Stomach (tissue), 9 donors: Measurements from ENCODE around the gene ZNF787. TPM values are rescaled to one million over a fixed set of nuclear protein-coding genes. Genes with fewer than 3 reads are reported as not detected.

Experiments
- DNase-seq, 2 donors: peaks; one replicate each; pipeline versions ENCODE4 v3.0.0 to v3.0.0-alpha.2; 2013 to 2019
- H3K27ac ChIP-seq, 5 donors: fragments of 200-600 bp in 4 of 5; sonication (generic) in 4 of 5; one replicate each; pipeline ENCODE4 v1.5.1; 2013 to 2019; ENCODE audit warnings: mild to moderate bottlenecking in 1 of 5, moderate library complexity in 1 of 5
- H3K27me3 ChIP-seq, 3 donors: fragments of 200-600 bp; sonication (generic); one replicate each; pipeline ENCODE4 v1.5.1; 2017 to 2019; ENCODE audit warnings: mixed run types in 1 of 3
- H3K36me3 ChIP-seq, 4 donors: fragments of 200-600 bp; sonication (generic); 1 replicate in 3 of 4; 2 replicates in 1 of 4; pipeline ENCODE4 v1.5.1; 2016 to 2019
- H3K4me1 ChIP-seq, 4 donors: fragments of 200-600 bp; sonication (generic); one replicate each; pipeline ENCODE4 v1.5.1; 2016 to 2019
- H3K4me3 ChIP-seq, 4 donors: fragments of 200-600 bp; sonication (generic) in 3 of 4; one replicate each; pipeline ENCODE4 v1.5.1; 2016 to 2019; ENCODE audit warnings: mild to moderate bottlenecking in 1 of 4
- H3K9me3 ChIP-seq, 4 donors: fragments of 200-600 bp; sonication (generic); one replicate each; pipeline ENCODE4 v1.5.1; 2016 to 2019
- CTCF ChIP-seq, 7 experiments: fragments of 450-650 bp in 4 of 7; fragments of 200-600 bp in 3 of 7; sonication (generic) in 3 of 7; IDR thresholded peaks; one replicate each; pipeline ENCODE4 v1.5.1; 2016 to 2019; ENCODE audit warnings: antibody characterized with exemption in 7 of 7, control low read depth in 2 of 7, mild to moderate bottlenecking in 1 of 7
- EP300 ChIP-seq: sonication (generic); formaldehyde crosslinking; IDR thresholded peaks from one replicate; pipeline ENCODE4 v1.6.1; 2017; ENCODE audit warnings: antibody characterized with exemption
- POLR2A ChIP-seq, 4 donors: fragments of 450-650 bp; IDR thresholded peaks; one replicate each; pipeline ENCODE4 v1.6.1; 2016; ENCODE audit warnings: antibody characterized with exemption in 4 of 4, control low read depth in 2 of 4, mild to moderate bottlenecking in 1 of 4, moderate library complexity in 1 of 4
- POLR2AphosphoS5 ChIP-seq, 3 donors: sonication (generic); formaldehyde crosslinking; IDR thresholded peaks; one replicate each; pipeline ENCODE4 v1.6.1; 2016; ENCODE audit warnings: antibody characterized with exemption in 3 of 3
- WGBS, 5 donors: extraction: QIAGEN DNeasy Blood & Tissue Kit in 3 of 5; methylation state at CpG; one replicate each; pipeline versions ENCODE4 v1.1.5 to v1.1.7; 2013 to 2018; 5-methylcytosine and 5-hydroxymethylcytosine counted together
- intact Hi-C: fragments of 100-400 bp; cut with DNase I; formaldehyde crosslinking; loops from one replicate; pipeline ENCODE4 v1.15.1; 2023; ENCODE audit warnings: low total_unique reads
- polyA plus RNA-seq, 3 donors: library from polyadenylated mRNA; stranded (reverse); fragments of 200-250 nt; gene quantifications; one replicate each; pipeline ENCODE4 v1.2.3, GENCODE V29; 2013
- total RNA-seq, 5 donors: library from RNA; depleted of rRNA; stranded (reverse); fragments of >200 nt; gene quantifications; one replicate each; pipeline versions ENCODE4 v1.1.0 to v1.2.3, GENCODE V29; 2014 to 2016
- donor health status: healthy with polysubstance abuse.
- donor health status: Bipolar disorder and iron deficiency.
- donor health status: healthy.

Gene ZNF787
- total and polyA plus RNA-seq, 8 donors, result 2.7 to 77.3 (median 27.2) TPM

GRCh38 chr19:56141417-56141993, 20.4 kb upstream of the ZNF787 start:
- H3K4me3 ChIP-seq, result peak overlapping the region; percentile 54 to 65 (median 60)
- intact Hi-C loops, result no loop called here
- no peaks in the 10 kb centered on the region for H3K27me3 ChIP-seq
- peaks cover 0 to 11% (median 5%) of the 10 kb centered on the region in 4 donors for H3K36me3 ChIP-seq
- WGBS, 5 donors, result 1 to 4% (median 2%) methylated on average over 18 to 26 of the region's 26 CpGs
- DNase-seq, result peak in 1 of 2 donors; percentile 65
- H3K27ac ChIP-seq, result peak overlapping the region; percentile 87 to 97 (median 95)
- TF ChIP-seq POLR2A (IDR thresholded peaks at IDR 0.05) (no peak), EP300 (no peak), CTCF (IDR thresholded peaks at IDR 0.05) (no peak), POLR2AphosphoS5 (IDR thresholded peaks at IDR 0.05) (no peak)
- H3K9me3 ChIP-seq, result no peaks in the 10 kb centered on the region
- H3K4me1 ChIP-seq, result peaks cover 50 to 87% (median 73%) of the 10 kb centered on the region in 4 donors

GRCh38 chr19:56140583-56141416, 19.7 kb upstream of the ZNF787 start, which contains the start of gene ZNF444:
TSS of gene ZNF444 (plus strand) at chr19:56141287. CDS start at chr19:56146912, 5,625 bp downstream.
- Histone ChIP-seq H3K27ac (peak within 1 kb of the TSS; percentile 87 to 97 (median 95)), H3K9me3 (no peaks in the 10 kb centered on the region), H3K4me1 (peaks cover 52 to 88% (median 76%) of the 10 kb centered on the region in 4 donors), H3K27me3 (no peaks in the 10 kb centered on the region), H3K36me3 (peaks cover 0 to 4% (median 0%) of the 10 kb centered on the region in 4 donors), H3K4me3 (peak within 1 kb of the TSS; percentile 54 to 65 (median 60))
- TF ChIP-seq CTCF (IDR thresholded peaks at IDR 0.05) (no peak), POLR2A (IDR thresholded peaks at IDR 0.05) (peak in 2 of 4 donors; percentile 35 to 57), POLR2AphosphoS5 (IDR thresholded peaks at IDR 0.05) (peak; percentile 42 to 91 (median 84)), EP300 (no peak)
- intact Hi-C loops, result no loop called here
- DNase-seq, result peak; percentile 99 to 100
- WGBS, 5 donors, result 0 to 2% (median 1%) methylated on average over 41 to 56 of the region's 56 CpGs

GRCh38 chr19:56139847-56140582, 18.9 kb upstream of the ZNF787 start:
- Histone ChIP-seq H3K4me3 (peak overlapping the region; percentile 54 to 65 (median 60)), H3K36me3 (no peaks in the 10 kb centered on the region), H3K9me3 (no peaks in the 10 kb centered on the region), H3K27ac (peak overlapping the region; percentile 87 to 97 (median 95)), H3K27me3 (no peaks in the 10 kb centered on the region), H3K4me1 (peaks cover 52 to 89% (median 73%) of the 10 kb centered on the region in 4 donors)
- TF ChIP-seq POLR2AphosphoS5 (IDR thresholded peaks at IDR 0.05) (no peak), CTCF (IDR thresholded peaks at IDR 0.05) (no peak), EP300 (no peak), POLR2A (IDR thresholded peaks at IDR 0.05) (no peak)
- 26 to 45% (median 29%) methylated on average over 15 to 22 of the region's 22 CpGs for WGBS, 5 donors
- DNase-seq, result peak in 1 of 2 donors; percentile 38
- intact Hi-C loops, result no loop called here

GRCh38 chr19:56138069-56138468, 17.0 kb upstream of the ZNF787 start:
- intact Hi-C loops, result no loop called here
- H3K4me1 ChIP-seq, result peaks cover 37 to 82% (median 57%) of the 10 kb centered on the region in 4 donors
- DNase-seq, result no peak
- TF ChIP-seq POLR2AphosphoS5 (IDR thresholded peaks at IDR 0.05), result peak in 2 of 3 donors; percentile 9 to 38
- TF ChIP-seq POLR2A (IDR thresholded peaks at IDR 0.05), result no peak
- TF ChIP-seq CTCF (IDR thresholded peaks at IDR 0.05), result no peak
- no peak overlapping the region for H3K4me3 ChIP-seq
- peak overlapping the region; percentile 81 to 97 (median 87) for H3K27ac ChIP-seq
- H3K9me3 ChIP-seq, result no peaks in the 10 kb centered on the region
- no peaks in the 10 kb centered on the region for H3K36me3 ChIP-seq
- 29 to 41% (median 34%) methylated on average over 3 of the region's 3 CpGs for WGBS, 5 donors
- H3K27me3 ChIP-seq, result no peaks in the 10 kb centered on the region
